Psoas muscle (tissue), 8 donors: ENCODE measurements around the gene CUX1. TPM values are rescaled to one million over a fixed set of nuclear protein-coding genes. Genes with fewer than 3 reads are reported as not detected.
A peak's percentile ranks its signal among the peaks of the same experiment; 100 is the strongest.
"Not testable (repeated sequence)": the region's sequence is repeated elsewhere in the genome, so short reads cannot be mapped to it uniquely, and the experiment has no call there.

ENCODE experiments used
- ATAC-seq, 4 donors: fragments of 200-7000 bp; cut with Tn5 transposase; one replicate each; pipeline ENCODE4 v1.9.1; 2020; ENCODE audit warnings: moderate library complexity in 3 of 4, mild to moderate bottlenecking in 2 of 4
- DNase-seq, 2 donors: peaks; one replicate each; pipeline ENCODE4 v3.0.0-alpha.2; 2020
- H3K27ac ChIP-seq: fragments of 200-600 bp; one replicate; pipeline ENCODE4 v1.8.0; 2022
- H3K27me3 ChIP-seq, 3 donors: fragments of 200-600 bp in 1 of 3; one replicate each; pipeline versions ENCODE4 v1.6.1 to v1.8.0; 2013 to 2022; ENCODE audit warnings: low read length in 2 of 3, mild to moderate bottlenecking in 2 of 3, moderate library complexity in 1 of 3; ENCODE audit not compliant: insufficient read depth in 3 of 3
- H3K36me3 ChIP-seq, 2 donors: fragments of 200-600 bp in 1 of 2; one replicate each; pipeline versions ENCODE4 v1.6.1 to v1.8.0; 2013 to 2022; ENCODE audit warnings: low read depth in 1 of 2, mild to moderate bottlenecking in 1 of 2, moderate library complexity in 1 of 2; ENCODE audit not compliant: insufficient read depth in 1 of 2
- H3K4me1 ChIP-seq: fragments of 200-600 bp; one replicate; pipeline ENCODE4 v1.8.0; 2022
- H3K4me3 ChIP-seq: fragments of 200-600 bp; one replicate; pipeline ENCODE4 v1.8.0; 2022; ENCODE audit warnings: mild to moderate bottlenecking
- H3K9me3 ChIP-seq: fragments of 200-600 bp; one replicate; pipeline ENCODE4 v1.8.0; 2022
- CTCF ChIP-seq: fragments of 200-600 bp; IDR thresholded peaks from one replicate; pipeline ENCODE4 v1.8.0; 2022; ENCODE audit warnings: antibody characterized with exemption
- WGBS, 3 donors: extraction: QIAGEN DNeasy Blood & Tissue Kit; methylation state at CpG; one replicate each; pipeline versions ENCODE4 v1.1.6 to v1.1.7; 2013; 5-methylcytosine and 5-hydroxymethylcytosine counted together
- intact Hi-C, 2 donors: fragments of 100-400 bp; cut with DNase I; formaldehyde crosslinking; loops; one replicate each; pipeline versions ENCODE4 v1.11.0 to v1.14.2; 2022
- polyA plus RNA-seq, 3 donors: library from polyadenylated mRNA; stranded (reverse); fragments of 200-250 nt; gene quantifications; one replicate each; pipeline ENCODE4 v1.2.3, GENCODE V29; 2013
- total RNA-seq, 4 donors: library from RNA; stranded (reverse); fragmentation: NEBNext Ultra II Directional in 2 of 4; extraction: Animal tissue kit (Norgen Biotek cat#: 25700) in 2 of 4; gene quantifications; one replicate each; pipeline versions ENCODE4 v1.2.1 to v1.2.4, GENCODE V29; 2021 to 2023
- donor health status: healthy with polysubstance abuse.
- donor health status: DM: no; HTN: no; CAD: no; lungs with moderate emphysema.
- donor health status: Bipolar disorder and iron deficiency.
- donor health status: healthy.
- donor health status: DM: yes; HTN: yes; CAD: no.
- donor health status: DM: no; HTN: no; CAD: no.
- donor health status: DM: no; HTN: no; CAD: no.
- donor health status: DM: yes; HTN: yes; CAD: no.

CUX1 gene
- total and polyA plus RNA-seq, 7 donors: 12.5 to 95.6 (median 72.4) TPM

GRCh38 chr7:101882005-101882421, 64.6 kb downstream of the CUX1 start:
- Histone ChIP-seq H3K36me3 (no peaks in the 10 kb centered on the region), H3K27ac (peak overlapping the region; percentile 94), H3K4me3 (peak overlapping the region; percentile 31), H3K4me1 (peaks cover 78% of the 10 kb centered on the region), H3K9me3 (no peaks in the 10 kb centered on the region), H3K27me3 (no peaks in the 10 kb centered on the region)
- no peak for DNase-seq
- no peak for TF ChIP-seq CTCF
- intact Hi-C loops: no loop called here
- 87 to 90% (median 90%) methylated on average over 7 of the region's 7 CpGs for WGBS, 3 donors
- peak; percentile 53 to 70 (median 57) for ATAC-seq

- 19 to 30% (median 23%) methylated on average over 17 to 18 of the region's 18 CpGs for WGBS, 3 donors
- Histone ChIP-seq H3K4me3 (peak overlapping the region; percentile 31), H3K27me3 (no peaks in the 10 kb centered on the region), H3K4me1 (peaks cover 73% of the 10 kb centered on the region), H3K27ac (peak overlapping the region; percentile 94), H3K36me3 (no peaks in the 10 kb centered on the region), H3K9me3 (no peaks in the 10 kb centered on the region)
- ATAC-seq: peak; percentile 93 to 96 (median 94)
- intact Hi-C loops: no loop called here
- TF ChIP-seq CTCF: no peak
- peak; percentile 87 to 91 for DNase-seq
Observed at GRCh38 chr7:101882595-101883564, 65.5 kb downstream of the CUX1 start.

- intact Hi-C loops: loop anchor here in 1 of 2 donors (5.0 kb wide), 1 partner anchor 47 kb away; no protein-coding TSS in a partner anchor
- Histone ChIP-seq H3K9me3 (no peaks in the 10 kb centered on the region), H3K4me3 (no peak overlapping the region), H3K4me1 (peaks cover 68% of the 10 kb centered on the region), H3K27me3 (no peaks in the 10 kb centered on the region), H3K36me3 (no peaks in the 10 kb centered on the region), H3K27ac (peak overlapping the region; percentile 94)
- DNase-seq (no peak), ATAC-seq (no peak)
- TF ChIP-seq CTCF: no peak
- 84 to 92% (median 87%) methylated on average over 13 of the region's 13 CpGs for WGBS, 3 donors
Observed at GRCh38 chr7:101884671-101885596, 67.5 kb downstream of the CUX1 start.

GRCh38 chr7:101885597-101885955, 68.2 kb downstream of the CUX1 start:
- Histone ChIP-seq H3K4me1 (peaks cover 61% of the 10 kb centered on the region), H3K4me3 (no peak overlapping the region), H3K27me3 (no peaks in the 10 kb centered on the region), H3K9me3 (no peaks in the 10 kb centered on the region), H3K27ac (peak overlapping the region; percentile 94), H3K36me3 (no peaks in the 10 kb centered on the region)
- WGBS, 3 donors: 54 to 71% (median 58%) methylated on average over 12 of the region's 12 CpGs
- intact Hi-C loops: loop anchor here in 1 of 2 donors (5.0 kb wide), 1 partner anchor 47 kb away; no protein-coding TSS in a partner anchor
- DNase-seq (no peak), ATAC-seq (no peak)
- no peak for TF ChIP-seq CTCF

GRCh38 chr7:101887352-101887751, 69.9 kb downstream of the CUX1 start:
- H3K27me3 ChIP-seq, H3K27ac ChIP-seq, H3K4me3 ChIP-seq, DNase-seq, H3K36me3 ChIP-seq, H3K9me3 ChIP-seq, ATAC-seq: not testable (repeated sequence)
- H3K4me1 ChIP-seq: peaks cover 58% of the 10 kb centered on the region
- WGBS, 3 donors: 97 to 99% (median 99%) methylated on average over 4 of the region's 4 CpGs
- intact Hi-C loops: loop anchor here in 1 of 2 donors (5.0 kb wide), 1 partner anchor 45 kb away; no protein-coding TSS in a partner anchor

GRCh38 chr7:101888564-101888963, 71.1 kb downstream of the CUX1 start:
- H3K27me3 ChIP-seq, H3K9me3 ChIP-seq, ATAC-seq, DNase-seq, H3K36me3 ChIP-seq, H3K27ac ChIP-seq, H3K4me3 ChIP-seq: not testable (repeated sequence)
- intact Hi-C loops: loop anchor here in 1 of 2 donors (5.0 kb wide), 1 partner anchor 44 kb away; no protein-coding TSS in a partner anchor
- 86 to 94% (median 89%) methylated on average over 3 of the region's 3 CpGs for WGBS, 3 donors
- peaks cover 57% of the 10 kb centered on the region for H3K4me1 ChIP-seq
